DOHH2 (cell line): ENCODE measurements around the gene NRBP1.

Experiments used
- CTCF ChIP-seq: fragments of 200-600 bp; sonication (generic); IDR thresholded peaks from one replicate; pipeline ENCODE4 v1.5.1; 2014; ENCODE audit warnings: antibody characterized with exemption, mild to moderate bottlenecking, low read depth, low read length; ENCODE audit not compliant: poor library complexity, severe bottlenecking
- EZH2phosphoT487 ChIP-seq: fragments of 200-600 bp; sonication (generic); IDR thresholded peaks from 2 replicates; pipeline ENCODE4 v1.6.1; 2017; ENCODE audit warnings: borderline replicate concordance, mild to moderate bottlenecking, antibody characterized with exemption, low read length, moderate library complexity, mixed read lengths

GRCh38 chr2:27441226-27441926 is 12.9 kb downstream of the NRBP1 start:
- TF ChIP-seq CTCF (no peak), EZH2phosphoT487 (no peak)
